HEK293 (cell line): Measurements from ENCODE around the gene RNU6-7.

Source experiments
- CTCF ChIA-PET: fragments of 350-600 bp; formaldehyde crosslinking; extraction: SDS; loops from one replicate; lab custom pipeline; 2021; ENCODE audit warnings: antibody characterized with exemption; lab: Yijun Ruan, JAX
- POLR2A ChIA-PET: fragments of 300-600 bp; formaldehyde crosslinking; extraction: SDS; loops from one replicate; lab custom pipeline; 2020; ENCODE audit warnings: antibody characterized with exemption, inconsistent platforms; lab: Yijun Ruan, JAX
- H3K27ac ChIP-seq: fragments of 200-500 bp; sonication (Bioruptor generic); 2 replicates; pipeline ENCODE4 v1.5.1; 2014; ENCODE audit warnings: low read depth, low read length, control low read depth, inconsistent platforms; ENCODE audit errors: extremely low read depth
- H3K36me3 ChIP-seq, 2 experiments: fragments of 200-500 bp in 1 of 2; sonication (Bioruptor generic) in 1 of 2; 1 replicate in 1 of 2; 2 replicates in 1 of 2; pipeline ENCODE4 v1.5.1; 2014 to 2017; ENCODE audit warnings: inconsistent platforms in 2 of 2, low read length in 2 of 2; ENCODE audit not compliant: control insufficient read depth in 2 of 2, insufficient read depth in 1 of 2
- H3K4me1 ChIP-seq: fragments of 200-500 bp; sonication (Bioruptor generic); 2 replicates; pipeline ENCODE4 v1.5.1; 2014; ENCODE audit warnings: mild to moderate bottlenecking, low read length, inconsistent platforms; ENCODE audit not compliant: control insufficient read depth, insufficient read depth
- H3K4me3 ChIP-seq: 2 replicates; pipeline ENCODE4 v1.5.1; 2011; ENCODE audit warnings: low read depth, mild to moderate bottlenecking, control low read depth, low read length, moderate library complexity
- H3K9me3 ChIP-seq: fragments of 200-500 bp; sonication (Bioruptor generic); 2 replicates; pipeline ENCODE4 v1.5.1; 2014; ENCODE audit warnings: low read depth, low read length, inconsistent platforms; ENCODE audit not compliant: control insufficient read depth, insufficient read depth
- EGR2 ChIP-seq: fragments of 450-650 bp; formaldehyde crosslinking; IDR thresholded peaks from 2 replicates; pipeline ENCODE4 v1.5.1; 2016; ENCODE audit warnings: low read depth, missing biosample characterization, missing genetic modification characterization
- FEZF1 ChIP-seq: fragments of 450-650 bp; formaldehyde crosslinking; IDR thresholded peaks from 2 replicates; pipeline ENCODE4 v1.5.1; 2016; ENCODE audit warnings: missing biosample characterization, missing genetic modification characterization
- GLI4 ChIP-seq: fragments of 450-650 bp; formaldehyde crosslinking; IDR thresholded peaks from 2 replicates; pipeline ENCODE4 v1.5.1; 2016; ENCODE audit warnings: missing biosample characterization, missing genetic modification characterization
- HOXD13 ChIP-seq: sonication (generic); formaldehyde crosslinking; IDR thresholded peaks from 2 replicates; pipeline ENCODE4 v1.8.0; 2022; ENCODE audit warnings: missing genetic modification reagents, borderline replicate concordance
- KLF17 ChIP-seq: fragments of 450-650 bp; formaldehyde crosslinking; IDR thresholded peaks from 2 replicates; pipeline ENCODE4 v1.5.1; 2016; ENCODE audit warnings: missing biosample characterization, missing genetic modification characterization
- KLF7 ChIP-seq: fragments of 450-650 bp; formaldehyde crosslinking; IDR thresholded peaks from 2 replicates; pipeline ENCODE4 v1.5.1; 2016; ENCODE audit warnings: missing biosample characterization, missing genetic modification characterization, borderline replicate concordance
- OSR2 ChIP-seq: fragments of 450-650 bp; formaldehyde crosslinking; IDR thresholded peaks from 2 replicates; pipeline ENCODE4 v1.5.1; 2016; ENCODE audit warnings: missing biosample characterization, missing genetic modification characterization
- PRDM4 ChIP-seq: fragments of 450-650 bp; formaldehyde crosslinking; IDR thresholded peaks from 2 replicates; pipeline ENCODE4 v1.5.1; 2017; ENCODE audit warnings: missing biosample characterization, missing genetic modification characterization
- SP2 ChIP-seq: fragments of 450-650 bp; formaldehyde crosslinking; IDR thresholded peaks from 2 replicates; pipeline ENCODE4 v1.5.1; 2016; ENCODE audit warnings: missing biosample characterization, missing genetic modification characterization
- ZBTB48 ChIP-seq: fragments of 450-650 bp; formaldehyde crosslinking; IDR thresholded peaks from 2 replicates; pipeline ENCODE4 v1.5.1; 2016; ENCODE audit warnings: missing biosample characterization, missing genetic modification characterization
- ZFP3 ChIP-seq: fragments of 450-650 bp; formaldehyde crosslinking; IDR thresholded peaks from 2 replicates; pipeline ENCODE4 v1.5.1; 2016; ENCODE audit warnings: low read depth, missing biosample characterization, missing genetic modification characterization
- ZFP37 ChIP-seq: fragments of 450-650 bp; formaldehyde crosslinking; IDR thresholded peaks from 2 replicates; pipeline ENCODE4 v1.5.1; 2016; ENCODE audit warnings: missing biosample characterization, missing genetic modification characterization
- ZNF132 ChIP-seq: fragments of 450-650 bp; formaldehyde crosslinking; IDR thresholded peaks from 2 replicates; pipeline ENCODE4 v1.5.1; 2017; ENCODE audit warnings: missing biosample characterization, missing genetic modification characterization, borderline replicate concordance
- ZNF335 ChIP-seq: fragments of 450-650 bp; formaldehyde crosslinking; conservative IDR thresholded peaks from 2 replicates; pipeline ENCODE4 v1.5.1; 2016; ENCODE audit warnings: missing biosample characterization, missing genetic modification characterization
- ZNF433 ChIP-seq: fragments of 450-650 bp; formaldehyde crosslinking; IDR thresholded peaks from 2 replicates; pipeline ENCODE4 v1.5.1; 2016; ENCODE audit warnings: missing biosample characterization, missing genetic modification characterization, low read depth
- ZNF510 ChIP-seq: fragments of 450-650 bp; formaldehyde crosslinking; IDR thresholded peaks from 2 replicates; pipeline ENCODE4 v1.5.1; 2018; ENCODE audit warnings: mild to moderate bottlenecking, missing genetic modification characterization, missing biosample characterization; ENCODE audit not compliant: insufficient replicate concordance
- ZNF513 ChIP-seq: fragments of 450-650 bp; IDR thresholded peaks from 2 replicates; pipeline ENCODE4 v1.5.1; 2018; ENCODE audit warnings: missing biosample characterization, missing genetic modification characterization
- ZNF518A ChIP-seq: fragments of 450-650 bp; formaldehyde crosslinking; conservative IDR thresholded peaks from 2 replicates; pipeline ENCODE4 v1.5.1; 2016; ENCODE audit warnings: low read depth, missing biosample characterization, missing genetic modification characterization
- ZNF544 ChIP-seq: fragments of 450-650 bp; formaldehyde crosslinking; IDR thresholded peaks from 2 replicates; pipeline ENCODE4 v1.5.0; 2017; ENCODE audit warnings: missing biosample characterization, missing genetic modification characterization
- ZNF549 ChIP-seq: fragments of 450-650 bp; IDR thresholded peaks from 2 replicates; pipeline ENCODE4 v1.5.1; 2018; ENCODE audit warnings: missing biosample characterization, missing genetic modification characterization, mild to moderate bottlenecking, inconsistent platforms, moderate library complexity
- ZNF629 ChIP-seq: fragments of 450-650 bp; formaldehyde crosslinking; IDR thresholded peaks from 2 replicates; pipeline ENCODE4 v1.5.1; 2017; ENCODE audit warnings: missing biosample characterization, missing genetic modification characterization
- ZNF664 ChIP-seq: fragments of 450-650 bp; formaldehyde crosslinking; IDR thresholded peaks from 2 replicates; pipeline ENCODE4 v1.5.1; 2016; ENCODE audit warnings: missing biosample characterization, missing genetic modification characterization
- ZNF76 ChIP-seq: fragments of 450-650 bp; formaldehyde crosslinking; IDR thresholded peaks from 2 replicates; pipeline ENCODE4; 2016; ENCODE audit warnings: low read depth, missing biosample characterization, missing genetic modification characterization, borderline replicate concordance
- ZSCAN23 ChIP-seq: fragments of 450-650 bp; formaldehyde crosslinking; IDR thresholded peaks from 2 replicates; pipeline ENCODE4 v1.5.1; 2016; ENCODE audit warnings: missing biosample characterization, missing genetic modification characterization

The RNU6-7 gene

GRCh38 chr14:32202998-32203882 lies 1.4 kb downstream of the RNU6-7 start, which contains the start of gene RNU6-8 (continued):
- TF ChIP-seq PRDM4 (no peak), ZNF549 (no peak), ZNF664 (tag by site-specific recombination) (peak; percentile 41; the same call in 1 of the 2 replicates), ZFP37 (tag by site-specific recombination) (no peak), HOXD13 (CRISPR knock-in tag) (no peak), ZNF433 (tag by site-specific recombination) (no peak), ZNF513 (tag by site-specific recombination) (no peak), KLF17 (peak; percentile 60; the same call in 1 of the 2 replicates), KLF7 (tag by site-specific recombination) (no peak), SP2 (tag by site-specific recombination) (no peak), ZFP3 (tag by site-specific recombination) (no peak), OSR2 (no peak), ZNF510 (tag by site-specific recombination) (no peak), EGR2 (tag by site-specific recombination) (no peak), ZNF76 (tag by site-specific recombination) (peak; percentile 96)

GRCh38 chr14:32203928-32204357 lies 2.1 kb downstream of the RNU6-7 start:
- POLR2A ChIA-PET, result interaction anchor here (2.9 kb wide), 1 partner anchor 127 kb away, joined by 36 read pairs; the partner anchor contains the start of gene ARHGAP5
- CTCF ChIA-PET, result interaction anchor here (0.6 to 0.9 kb wide), 2 partner anchors 49 to 309 kb away, joined by 3 to 5 read pairs; no protein-coding TSS in a partner anchor
- peaks cover 21% of the 10 kb centered on the region for H3K4me1 ChIP-seq

GRCh38 chr14:32205554-32205953 lies 3.7 kb downstream of the RNU6-7 start:
- Histone ChIP-seq H3K9me3 (no peaks in the 10 kb centered on the region), H3K4me1 (peaks cover 23% of the 10 kb centered on the region), H3K4me3 (no peak overlapping the region), H3K27ac (no peak overlapping the region), H3K36me3 (no peaks in the 10 kb centered on the region)
- ChIA-PET CTCF (no interaction called here), POLR2A (no interaction called here)
- no peak for TF ChIP-seq ZNF544 (tag by site-specific recombination)
- TF ChIP-seq ZNF518A (tag by site-specific recombination), result no peak
- no peak for TF ChIP-seq ZNF629 (tag by site-specific recombination)
- TF ChIP-seq ZSCAN23 (tag by site-specific recombination), result no peak
- no peak for TF ChIP-seq FEZF1 (tag by site-specific recombination)
- TF ChIP-seq ZNF132 (tag by site-specific recombination), result no peak

More at GRCh38 chr14:32203928-32204357, 2.1 kb downstream of the RNU6-7 start:
- peak overlapping the region; percentile 39 for H3K4me3 ChIP-seq
- no peak for TF ChIP-seq GLI4
- TF ChIP-seq ZNF335, result 0 out of 2 replicates have a peak, but pooled peaks have one; percentile 4
- peak; percentile 74 for TF ChIP-seq ZBTB48 (tag by site-specific recombination)
- TF ChIP-seq, all 188 proteins: peak for 2
- H3K9me3 ChIP-seq, result no peaks in the 10 kb centered on the region
- H3K36me3 ChIP-seq, result no peaks in the 10 kb centered on the region
- peak overlapping the region; percentile 95 for H3K27ac ChIP-seq
